Islet precursor cell (in vitro differentiated cells): Measurements from ENCODE around the gene PRODH2.

Experiments
- DNase-seq: peaks from one replicate; pipeline ENCODE4 v3.0.0-alpha.2; 2018

The PRODH2 gene

DNA sequence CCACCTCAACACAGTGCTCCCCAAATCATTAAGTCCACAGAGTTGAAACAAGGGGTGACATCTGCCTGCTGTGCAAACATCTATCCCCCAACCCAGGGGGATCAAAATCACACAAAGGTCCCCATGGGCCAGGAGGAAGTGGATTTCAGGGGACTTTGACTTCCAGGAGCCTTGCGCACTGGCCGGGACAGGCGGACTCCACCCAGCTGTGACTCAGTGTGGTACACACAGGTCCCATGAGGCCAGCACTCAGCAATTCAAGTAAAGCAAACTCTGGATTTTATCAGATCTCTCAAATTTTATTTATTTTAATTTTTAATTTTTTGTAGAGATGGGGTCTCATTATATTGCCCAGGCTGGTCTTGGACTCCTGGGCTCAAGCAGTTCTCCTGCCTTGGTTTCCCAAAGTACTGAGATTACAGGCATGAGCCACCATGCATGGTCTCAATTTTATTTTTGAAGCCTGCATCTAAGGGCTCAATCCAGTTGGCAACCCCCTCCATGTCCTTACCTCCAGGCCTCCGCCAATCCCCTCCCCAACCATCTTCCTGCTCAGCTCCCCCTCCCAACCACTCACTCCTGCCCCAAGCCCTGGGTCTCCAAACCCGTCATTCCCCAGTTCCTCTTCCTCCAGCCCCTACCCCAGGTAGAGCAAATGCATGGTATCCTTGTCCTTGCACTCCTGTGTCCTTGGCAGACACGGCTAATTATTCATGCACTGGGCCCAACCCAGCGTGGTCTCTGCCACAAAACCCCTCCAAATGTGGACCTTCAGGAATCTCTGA is 19.1 kb downstream of the PRODH2 start:
- DNase-seq: no peak

DNA sequence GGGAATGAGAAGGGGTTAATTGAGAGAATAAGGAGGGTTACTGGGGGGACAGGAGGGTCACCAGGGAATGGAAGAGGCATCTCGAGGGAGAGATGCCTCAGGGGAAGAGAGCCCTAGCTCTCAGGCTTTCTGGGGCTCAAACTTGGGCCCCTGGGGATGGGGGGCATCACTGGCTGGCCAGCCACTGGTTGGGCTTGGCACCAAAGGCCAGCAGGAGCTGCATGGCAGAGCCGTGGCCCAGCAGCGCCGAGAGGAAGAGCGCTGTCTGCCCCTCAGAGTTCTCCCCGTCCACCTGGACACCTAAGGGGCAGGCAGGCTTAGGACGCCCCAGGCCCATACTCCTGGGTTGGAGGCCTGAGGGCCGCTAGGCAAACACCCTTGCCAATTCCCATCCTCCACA is 19.8 kb downstream of the PRODH2 start:
- DNase-seq: no peak

DNA sequence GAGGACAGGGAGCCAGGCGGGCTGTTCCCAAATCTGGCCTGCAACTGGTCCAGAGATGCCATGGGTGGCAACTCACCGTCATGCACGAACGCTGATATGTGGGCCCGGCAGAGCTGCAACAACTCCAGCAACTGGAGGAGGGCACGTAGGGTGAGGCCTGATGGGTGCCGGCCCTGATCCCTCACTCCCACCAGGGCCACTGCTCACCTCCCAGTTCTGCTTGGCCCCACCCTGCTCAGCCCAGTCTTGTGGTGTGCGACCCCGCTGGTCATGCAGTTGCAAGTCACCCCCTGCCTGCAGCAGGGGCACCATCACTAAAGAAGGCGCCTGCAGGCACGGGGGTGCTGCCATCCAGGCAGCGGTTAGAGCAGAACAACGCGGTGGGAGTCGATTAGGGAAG is 20.3 kb downstream of the PRODH2 start:
- DNase-seq: no peak

DNA sequence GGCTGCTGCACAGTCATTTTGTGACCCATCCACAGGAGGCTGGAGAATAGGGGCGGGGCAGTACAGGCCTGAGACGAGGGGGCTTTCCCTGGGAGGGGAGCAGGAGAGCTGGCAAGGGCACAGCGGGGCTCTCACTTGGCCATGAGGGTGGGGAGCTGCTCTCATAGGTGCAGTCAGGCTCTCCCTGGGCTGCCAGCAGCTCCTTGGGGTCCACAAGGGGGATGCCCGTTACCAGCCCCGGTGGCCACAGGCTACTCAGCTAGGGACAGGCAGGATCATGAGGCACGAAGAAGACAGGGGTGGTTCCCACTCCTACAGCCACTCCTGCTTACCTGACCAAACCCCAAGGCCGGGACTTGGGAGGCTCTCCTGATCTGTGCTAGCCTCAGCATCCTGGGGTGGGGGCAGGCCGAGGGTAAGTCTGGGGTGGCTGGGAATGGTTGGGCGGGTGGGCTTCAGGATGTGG is 20.8 kb downstream of the PRODH2 start:
- no peak for DNase-seq

DNA sequence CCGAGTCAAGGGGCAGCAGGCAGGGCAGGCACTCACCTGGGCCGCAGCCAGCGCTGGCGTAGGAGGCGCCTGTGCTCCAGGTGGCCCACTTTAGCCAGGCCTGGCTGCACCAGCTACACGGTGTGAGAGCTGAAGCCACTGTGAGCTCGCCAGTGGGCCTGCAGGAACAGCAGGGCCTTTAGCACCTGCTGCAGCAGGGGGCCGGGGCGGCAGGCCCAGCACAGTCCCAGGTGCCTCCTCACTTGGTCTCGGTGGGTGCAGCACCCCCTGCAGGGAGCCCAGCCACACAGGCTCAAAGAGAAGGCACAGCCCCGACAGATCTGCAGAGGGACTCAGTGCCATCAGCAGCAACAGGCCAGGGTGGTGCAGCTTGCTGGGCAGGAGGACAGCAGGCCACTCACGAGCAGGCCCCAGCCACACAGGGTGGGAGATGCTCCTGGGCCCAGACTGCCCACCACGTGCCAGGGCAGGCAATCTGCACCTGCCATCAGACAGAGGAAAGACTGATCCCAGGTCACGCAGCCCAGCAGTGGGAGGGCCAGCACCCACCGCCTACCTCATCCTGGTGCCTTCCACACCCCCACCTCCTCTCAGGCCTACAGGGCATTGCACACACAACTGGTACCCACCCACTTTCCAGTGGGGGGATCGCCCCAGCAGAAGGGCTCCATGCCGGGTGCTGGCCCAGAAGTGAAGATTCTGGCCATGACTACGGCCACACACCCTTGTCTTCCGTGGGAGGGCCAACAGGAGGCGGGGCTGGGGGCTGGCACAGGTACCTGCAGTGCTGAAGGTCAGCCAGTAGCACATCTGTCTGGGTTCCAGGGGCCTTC is 21.4 kb downstream of the PRODH2 start:
- no peak for DNase-seq

DNA sequence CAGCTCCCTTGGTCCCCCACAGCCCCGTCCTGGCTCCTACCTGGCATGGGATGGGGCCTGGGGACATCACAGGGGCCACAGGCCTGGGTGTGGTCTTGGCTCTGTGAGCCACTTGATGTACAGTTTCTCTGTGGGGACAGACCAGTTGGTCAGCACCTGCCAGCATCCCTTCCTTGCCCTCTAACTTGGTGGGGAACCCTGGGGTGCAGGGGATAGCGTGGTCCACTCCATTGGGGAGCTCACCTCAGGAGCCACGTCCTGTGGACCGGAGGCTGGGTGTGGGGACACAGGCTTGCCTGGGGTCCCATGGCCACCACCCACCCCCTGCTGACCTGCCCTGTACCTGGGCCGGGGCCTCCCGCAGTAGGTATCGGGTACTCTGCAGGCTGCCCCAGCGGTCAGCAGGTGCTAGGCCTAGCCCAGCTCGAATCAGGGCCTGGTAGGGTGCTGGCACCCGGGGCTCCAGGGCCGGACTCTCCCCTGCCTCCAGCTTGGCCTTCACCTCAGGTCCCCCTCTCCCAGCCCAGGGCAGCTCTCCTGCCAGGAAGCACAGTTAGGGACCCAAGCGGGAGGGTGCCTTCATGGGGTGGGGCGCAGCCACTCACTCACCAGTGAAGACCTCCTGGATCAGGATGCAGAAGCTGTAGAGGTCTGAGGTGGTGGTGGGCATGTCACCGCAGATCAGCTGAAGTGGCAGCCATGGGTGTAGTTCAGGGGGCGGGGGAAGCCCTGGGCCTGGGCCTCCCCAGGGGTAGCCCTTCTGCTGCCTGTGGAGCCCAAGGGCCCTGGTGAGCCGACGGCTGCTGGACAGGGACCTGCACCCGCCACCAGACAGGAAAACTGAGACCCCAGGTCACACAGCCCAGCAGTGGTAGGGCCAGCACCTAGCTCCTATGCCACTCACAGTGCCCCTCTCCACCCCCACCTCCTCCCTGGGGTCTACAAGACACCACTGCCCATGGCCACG is 22.4 kb downstream of the PRODH2 start:
- no peak for DNase-seq

DNA sequence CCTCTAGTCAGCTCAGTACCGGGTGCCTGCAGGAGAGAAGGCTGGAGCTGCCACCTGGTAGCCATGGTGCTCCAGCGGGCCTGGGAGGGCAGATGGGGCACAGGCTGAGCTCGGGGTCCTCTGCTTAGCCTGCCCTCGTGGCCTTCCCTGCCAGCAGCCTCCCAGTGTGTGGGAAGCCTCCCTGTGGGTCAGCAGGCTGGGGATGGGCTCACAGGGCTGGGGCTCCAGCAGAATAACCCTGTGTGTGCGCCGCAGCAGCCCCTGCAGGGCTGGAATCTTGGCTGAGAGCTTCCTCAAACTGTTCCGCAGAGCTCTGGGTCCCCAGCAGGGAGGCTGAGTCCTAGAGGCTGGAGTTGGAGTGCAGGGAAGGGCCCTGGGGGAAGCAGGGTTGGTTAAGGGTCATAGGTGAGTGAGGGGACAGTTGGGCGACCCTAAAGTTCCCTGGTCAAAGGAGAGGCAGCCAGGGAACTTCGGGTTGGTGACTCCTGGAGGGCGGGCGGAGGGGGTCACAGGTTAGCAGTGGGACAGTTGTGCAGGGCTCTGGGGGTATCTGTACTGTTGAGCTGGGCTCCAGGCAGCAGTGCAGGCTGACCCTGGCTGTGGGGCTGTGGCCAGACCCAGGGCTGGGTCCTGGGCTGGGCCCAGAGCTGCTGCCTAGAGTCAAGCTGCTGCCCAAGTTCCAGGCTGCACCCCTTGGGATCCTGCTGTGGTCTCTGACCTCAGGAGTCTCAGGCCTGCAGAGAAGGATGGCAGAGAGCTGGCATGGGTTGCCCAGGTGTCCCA is 23.3 kb downstream of the PRODH2 start:
- no peak for DNase-seq

DNA sequence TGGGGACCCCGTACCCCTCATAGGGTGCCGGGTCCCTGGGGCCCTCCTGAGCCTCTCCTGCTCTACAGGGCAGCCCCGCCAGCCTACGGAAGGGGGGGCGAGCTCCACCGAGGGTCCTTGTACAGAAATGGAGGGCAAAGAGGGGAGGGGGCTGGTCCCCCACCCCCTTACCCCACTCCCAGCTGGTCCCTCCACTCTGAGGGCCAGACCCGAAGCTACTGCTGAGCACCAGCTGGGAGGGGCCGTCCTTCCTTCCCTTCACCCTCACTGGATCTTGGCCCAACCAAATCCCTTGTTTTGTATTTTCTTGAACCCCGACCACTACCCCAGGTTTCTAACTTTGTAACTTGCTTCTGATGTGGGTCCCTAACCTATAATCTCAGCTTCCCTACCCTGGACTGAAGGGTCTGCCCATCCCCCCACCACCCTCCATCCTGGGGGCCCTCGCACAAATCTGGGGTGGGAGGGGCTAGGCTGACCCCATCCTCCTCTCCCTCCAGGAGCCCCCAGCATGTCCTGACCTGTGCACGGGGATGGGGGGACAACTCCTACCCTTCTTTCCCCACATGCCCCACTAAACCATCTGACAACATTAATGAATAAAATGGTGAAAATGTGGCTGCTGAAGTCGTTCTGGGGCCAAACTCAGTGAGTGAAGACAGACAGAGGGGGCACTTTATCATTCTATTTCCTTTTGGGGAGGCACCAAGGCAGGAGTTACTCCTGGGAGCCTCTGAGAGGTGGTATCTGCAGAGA is 24.3 kb downstream of the PRODH2 start:
- no peak for DNase-seq

DNA sequence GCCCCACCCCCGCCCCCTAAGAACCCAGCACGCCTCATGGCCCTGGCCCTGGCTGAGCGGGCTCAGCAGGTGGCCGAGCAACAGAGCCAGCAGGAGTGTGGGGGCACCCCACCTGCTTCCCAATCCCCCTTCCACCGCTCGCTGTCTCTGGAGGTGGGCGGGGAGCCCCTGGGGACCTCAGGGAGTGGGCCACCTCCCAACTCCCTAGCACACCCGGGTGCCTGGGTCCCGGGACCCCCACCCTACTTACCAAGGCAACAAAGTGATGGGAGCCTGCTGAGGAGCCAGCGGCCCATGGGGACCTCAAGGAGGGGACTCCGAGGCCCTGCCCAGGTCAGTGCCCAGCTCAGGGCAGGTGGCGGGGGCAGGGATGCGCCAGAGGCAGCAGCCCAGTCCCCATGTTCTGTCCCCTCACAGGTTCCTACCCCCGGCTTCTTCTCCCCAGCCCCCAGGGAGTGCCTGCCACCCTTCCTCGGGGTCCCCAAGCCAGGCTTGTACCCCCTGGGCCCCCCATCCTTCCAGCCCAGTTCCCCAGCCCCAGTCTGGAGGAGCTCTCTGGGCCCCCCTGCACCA is 25.3 kb downstream of the PRODH2 start:
- no peak for DNase-seq

DNA sequence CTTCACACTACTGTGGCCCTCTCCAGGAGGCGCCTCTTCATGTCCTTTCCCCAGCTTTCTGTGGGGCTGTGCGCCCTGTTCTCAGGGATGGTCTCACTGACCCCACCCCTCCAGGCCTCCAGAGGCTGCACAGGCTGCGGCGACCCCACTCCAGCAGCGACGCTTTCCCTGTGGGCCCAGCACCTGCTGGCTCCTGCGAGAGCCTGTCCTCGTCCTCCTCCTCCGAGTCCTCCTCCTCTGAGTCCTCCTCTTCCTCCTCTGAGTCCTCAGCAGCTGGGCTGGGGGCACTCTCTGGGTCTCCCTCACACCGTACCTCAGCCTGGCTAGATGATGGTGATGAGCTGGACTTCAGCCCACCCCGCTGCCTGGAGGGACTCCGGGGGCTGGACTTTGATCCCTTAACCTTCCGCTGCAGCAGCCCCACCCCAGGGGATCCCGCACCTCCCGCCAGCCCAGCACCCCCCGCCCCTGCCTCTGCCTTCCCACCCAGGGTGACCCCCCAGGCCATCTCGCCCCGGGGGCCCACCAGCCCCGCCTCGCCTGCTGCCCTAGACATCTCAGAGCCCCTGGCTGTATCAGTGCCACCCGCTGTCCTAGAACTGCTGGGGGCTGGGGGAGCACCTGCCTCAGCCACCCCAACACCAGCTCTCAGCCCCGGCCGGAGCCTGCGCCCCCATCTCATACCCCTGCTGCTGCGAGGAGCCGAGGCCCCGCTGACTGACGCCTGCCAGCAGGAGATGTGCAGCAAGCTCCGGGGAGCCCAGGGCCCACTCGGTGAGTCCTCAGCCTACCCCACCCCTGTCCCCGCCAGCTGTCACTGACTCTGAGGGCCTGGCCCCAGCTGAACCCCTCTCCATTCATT is 26.1 kb downstream of the PRODH2 start:
- DNase-seq: no peak

DNA sequence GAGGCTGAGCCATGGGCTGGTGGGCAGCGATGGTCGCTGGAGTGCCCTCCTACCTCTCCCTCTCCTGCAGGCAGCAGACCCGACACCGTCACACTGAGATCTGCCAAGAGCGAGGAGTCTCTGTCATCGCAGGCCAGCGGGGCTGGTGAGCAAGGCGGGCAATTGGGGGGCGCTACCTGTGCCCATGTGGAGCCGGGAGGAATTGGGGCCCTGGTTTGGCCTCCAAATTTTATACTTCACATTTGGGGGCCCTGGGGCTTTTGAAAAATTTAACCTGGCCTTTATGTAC is 27.4 kb downstream of the PRODH2 start:
- DNase-seq: no peak

DNA sequence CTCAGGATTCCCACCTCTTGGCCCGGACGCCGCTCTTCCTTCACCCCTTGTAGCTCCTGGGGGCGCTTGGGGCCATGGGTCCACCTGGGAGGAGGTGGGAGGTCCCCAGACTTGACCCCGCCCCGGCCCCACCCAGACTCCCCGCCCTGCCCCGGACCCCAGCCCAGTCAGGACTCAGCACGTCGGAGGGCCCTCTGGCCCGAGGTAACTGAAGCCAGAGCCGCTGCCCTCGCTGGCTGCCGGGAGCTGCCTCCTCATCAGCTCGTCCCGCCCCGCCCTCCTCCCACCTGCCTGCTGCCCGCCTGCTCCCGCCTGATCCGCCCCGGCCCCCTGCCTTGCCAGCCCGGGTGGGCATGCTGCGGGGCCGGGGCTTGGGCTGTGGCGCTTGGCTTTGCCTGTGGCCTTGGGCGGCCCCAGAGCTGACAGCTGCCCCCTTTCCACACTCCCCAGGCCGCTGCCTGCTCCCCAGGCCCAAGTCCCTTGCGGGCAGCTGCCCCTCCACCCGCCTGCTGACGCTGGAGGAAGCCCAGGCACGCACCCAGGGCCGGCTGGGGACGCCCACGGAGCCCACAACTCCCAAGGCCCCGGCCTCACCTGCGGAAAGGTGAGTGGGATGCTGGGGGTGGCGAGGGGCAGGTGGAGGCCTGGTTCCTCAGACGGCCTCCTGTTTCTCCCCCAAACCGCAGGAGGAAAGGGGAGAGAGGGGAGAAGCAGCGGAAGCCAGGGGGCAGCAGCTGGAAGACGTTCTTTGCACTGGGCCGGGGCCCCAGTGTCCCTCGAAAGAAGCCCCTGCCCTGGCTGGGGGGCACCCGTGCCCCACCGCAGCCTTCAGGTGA is 27.9 kb downstream of the PRODH2 start:
- peak; percentile 93 for DNase-seq

DNA sequence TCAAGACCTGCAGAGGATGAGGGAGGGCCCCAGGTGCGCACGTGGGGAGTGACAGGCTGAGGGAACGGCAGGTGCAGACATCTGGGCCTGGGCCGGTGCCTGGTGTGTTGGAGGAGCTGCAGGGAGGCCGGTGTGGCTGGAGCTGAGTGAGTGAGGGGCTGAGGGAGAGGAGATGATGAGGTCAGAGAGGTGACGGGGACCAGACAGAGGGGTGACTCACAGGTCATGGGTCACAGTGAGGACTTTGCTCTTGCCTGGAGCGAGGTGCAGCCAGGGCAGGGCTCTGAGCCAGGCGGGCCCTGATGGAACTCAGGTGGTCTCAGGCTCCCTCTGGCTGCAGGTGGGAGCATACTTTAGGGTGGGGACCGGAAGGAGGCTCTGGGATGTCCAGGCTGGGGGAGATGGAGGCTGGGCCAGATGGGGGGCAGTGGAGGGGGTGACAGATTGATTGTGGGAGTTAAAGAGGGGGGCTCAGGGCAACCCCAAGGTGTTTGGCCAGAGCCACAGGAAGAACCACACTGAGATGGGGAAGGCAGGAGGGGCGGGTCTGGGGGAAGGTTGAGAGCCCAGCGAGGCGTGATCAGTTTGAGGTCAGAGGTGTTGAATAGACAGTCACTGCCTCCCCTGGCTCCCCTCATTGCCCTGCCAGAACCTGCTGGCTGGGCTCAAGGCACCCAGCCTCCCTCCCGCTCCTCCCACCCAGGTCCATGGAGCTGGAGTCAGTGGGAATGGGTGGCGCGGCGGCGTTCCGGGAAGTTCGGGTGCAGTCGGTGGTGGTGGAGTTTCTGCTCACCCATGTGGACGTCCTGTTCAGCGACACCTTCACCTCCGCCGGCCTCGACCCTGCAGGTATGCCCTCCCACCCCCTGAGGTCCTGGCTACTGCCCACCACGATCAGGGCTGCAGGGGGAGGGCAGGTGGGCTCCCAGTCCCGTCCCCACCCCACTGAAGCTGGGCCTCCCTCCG is 28.9 kb downstream of the PRODH2 start:
- DNase-seq: peak; percentile 85

DNA sequence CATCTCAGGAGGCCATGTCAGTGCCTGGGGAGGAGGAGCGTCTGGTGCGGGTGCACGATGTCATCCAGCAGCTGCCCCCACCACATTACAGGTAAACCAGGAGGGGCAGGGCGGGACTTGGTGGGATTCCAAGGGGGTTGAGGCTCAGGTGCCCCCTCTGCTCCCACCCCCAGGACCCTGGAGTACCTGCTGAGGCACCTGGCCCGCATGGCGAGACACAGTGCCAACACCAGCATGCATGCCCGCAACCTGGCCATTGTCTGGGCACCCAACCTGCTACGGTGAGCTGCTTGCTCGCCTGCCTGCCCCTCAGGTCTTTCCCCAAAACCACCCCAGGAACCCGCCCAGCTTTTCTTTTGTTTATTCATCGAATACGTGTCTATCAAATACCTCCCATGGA is 30.1 kb downstream of the PRODH2 start:
- DNase-seq: no peak

DNA sequence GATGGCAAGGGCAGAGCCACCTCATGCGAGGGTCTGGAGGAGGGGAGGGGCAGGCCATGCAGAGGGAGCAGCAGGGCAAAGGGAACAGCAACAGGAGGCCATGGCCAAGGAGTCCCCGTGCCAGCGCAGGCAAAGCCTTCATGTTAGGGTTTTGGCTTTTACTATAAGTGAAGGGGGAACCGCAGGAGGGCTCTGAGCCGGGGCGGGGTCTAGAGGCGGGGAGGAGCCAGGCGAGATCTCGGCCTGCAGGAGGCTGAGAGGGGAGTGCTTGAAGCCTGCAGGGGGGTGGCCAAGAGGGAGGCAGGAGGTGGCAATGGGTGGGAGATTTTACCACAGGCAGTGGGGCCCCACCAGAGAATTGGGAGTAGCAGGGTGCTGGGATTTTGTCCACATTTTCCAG is 31.0 kb downstream of the PRODH2 start:
- DNase-seq: no peak

DNA sequence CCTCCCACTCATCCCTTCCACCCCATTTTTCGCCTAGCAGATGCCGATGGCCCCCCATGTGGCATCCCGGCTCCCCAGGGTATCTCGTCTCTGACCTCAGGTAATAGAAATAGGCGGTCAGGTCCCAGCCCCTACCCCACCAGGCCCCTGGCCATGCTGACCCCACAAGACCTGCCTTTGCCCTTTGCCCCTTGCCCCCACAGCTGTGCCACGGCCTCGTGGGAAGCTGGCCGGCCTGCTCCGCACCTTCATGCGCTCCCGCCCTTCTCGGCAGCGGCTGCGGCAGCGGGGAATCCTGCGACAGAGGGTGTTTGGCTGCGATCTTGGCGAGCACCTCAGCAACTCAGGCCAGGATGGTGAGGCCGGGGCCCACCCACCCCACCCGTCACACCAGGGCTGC is 31.9 kb downstream of the PRODH2 start:
- DNase-seq: no peak

DNA sequence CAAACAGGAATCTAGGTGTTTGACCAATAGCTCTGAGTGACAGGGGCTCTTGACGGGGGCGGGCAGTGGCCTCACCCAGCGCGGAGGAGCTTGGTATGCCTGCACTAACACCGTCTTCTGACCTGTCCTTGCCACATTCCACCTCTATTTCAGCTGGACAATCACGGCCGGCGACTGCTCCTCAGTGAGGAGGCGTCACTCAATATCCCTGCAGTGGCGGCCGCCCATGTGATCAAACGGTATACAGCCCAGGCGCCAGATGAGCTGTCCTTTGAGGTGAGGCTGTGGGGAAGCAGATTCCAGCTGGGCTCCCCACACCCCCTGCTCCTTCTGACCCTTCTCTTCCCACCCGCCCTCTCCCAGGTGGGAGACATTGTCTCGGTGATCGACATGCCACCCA is 32.6 kb downstream of the PRODH2 start:
- DNase-seq: no peak

DNA sequence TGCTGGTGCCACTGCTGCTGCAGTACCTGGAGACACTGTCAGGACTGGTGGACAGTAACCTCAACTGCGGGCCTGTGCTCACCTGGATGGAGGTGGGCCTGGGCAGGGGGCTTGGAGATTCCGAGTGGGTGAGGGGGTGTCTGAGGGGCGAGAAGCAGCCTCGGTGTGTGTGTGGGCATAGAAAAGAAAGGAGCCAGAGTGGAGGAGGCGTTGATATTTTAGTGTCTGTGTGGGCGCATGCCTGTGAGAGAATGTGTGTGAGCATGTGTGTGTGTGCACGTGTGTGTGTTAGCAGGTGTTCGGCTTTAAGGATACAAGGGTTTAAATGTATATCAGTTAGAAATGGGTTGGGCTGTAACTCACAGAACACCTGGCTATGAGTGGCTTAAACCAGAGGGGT is 33.6 kb downstream of the PRODH2 start:
- peak; percentile 37 for DNase-seq
